Inflammatory macrophage (primary cell): ENCODE results near the gene TBC1D30.

Experiments used
- DNase-seq, 2 donors: peaks; one replicate each; pipeline ENCODE4 v3.0.0-alpha.2; 2020 to 2022

The TBC1D30 gene

GRCh38 chr12:64915242-64915641, 90.8 kb downstream of the TBC1D30 start:
- DNase-seq = no peak

- no peak for DNase-seq
Observed at GRCh38 chr12:64916411-64917261, 92.2 kb downstream of the TBC1D30 start.

GRCh38 chr12:64918344-64918743, 93.9 kb downstream of the TBC1D30 start:
- no peak for DNase-seq

GRCh38 chr12:64918801-64919200, 94.4 kb downstream of the TBC1D30 start:
- no peak for DNase-seq

GRCh38 chr12:64922853-64923252, 98.4 kb downstream of the TBC1D30 start:
- DNase-seq = no peak

- DNase-seq = no peak
Observed at GRCh38 chr12:64923536-64923935, 99.1 kb downstream of the TBC1D30 start.
